SK-N-SH treated with all-trans-retinoic acid at 6 μM for 48 hours (cell line): ENCODE results near the gene PSMB7.

ENCODE experiments used
- ATAC-seq: fragments of 200-7000 bp; cut with Tn5 transposase; 3 replicates; pipeline ENCODE4 v1.9.1; 2020; ENCODE audit warnings: mild to moderate bottlenecking, moderate library complexity
- ARNTL ChIP-seq: fragments of 450-650 bp; formaldehyde crosslinking; IDR thresholded peaks from 2 replicates; pipeline ENCODE4 v1.5.0; 2020; ENCODE audit warnings: low read depth, mild to moderate bottlenecking, moderate library complexity, borderline replicate concordance
- BACH2 ChIP-seq: fragments of 250-450 bp; sonication (Bioruptor Pico); IDR thresholded peaks from 2 replicates; pipeline ENCODE4 v1.9.0; 2021; ENCODE audit warnings: mild to moderate bottlenecking, borderline replicate concordance
- CSDC2 ChIP-seq: fragments of 250-450 bp; sonication (Bioruptor Pico); IDR thresholded peaks from 2 replicates; pipeline ENCODE4 v1.5.0; 2020; ENCODE audit warnings: mild to moderate bottlenecking, moderate library complexity
- ESRRG ChIP-seq: fragments of 250-450 bp; sonication (Bioruptor Pico); IDR thresholded peaks from 2 replicates; pipeline ENCODE4 v1.6.1; 2021; ENCODE audit warnings: mild to moderate bottlenecking
- GLIS3 ChIP-seq: fragments of 250-450 bp; sonication (Bioruptor Pico); IDR thresholded peaks from 2 replicates; pipeline ENCODE4 v1.5.0; 2020; ENCODE audit warnings: mild to moderate bottlenecking, moderate library complexity
- ISL1 ChIP-seq: fragments of 250-450 bp; sonication (Bioruptor Pico); IDR thresholded peaks from 2 replicates; pipeline ENCODE4 v2.1.2; 2022; ENCODE audit warnings: mild to moderate bottlenecking, moderate library complexity
- OSR1 ChIP-seq: fragments of 250-450 bp; sonication (Bioruptor Pico); IDR thresholded peaks from 2 replicates; pipeline ENCODE4 v1.8.0; 2022; ENCODE audit warnings: moderate library complexity, mild to moderate bottlenecking, inconsistent platforms
- PPARA ChIP-seq: fragments of 250-450 bp; sonication (Bioruptor Pico); IDR thresholded peaks from 2 replicates; pipeline ENCODE4 v1.5.0; 2020; ENCODE audit warnings: mild to moderate bottlenecking, borderline replicate concordance
- RARB ChIP-seq: fragments of 250-450 bp; sonication (Bioruptor Pico); IDR thresholded peaks from 2 replicates; pipeline ENCODE4 v1.8.0; 2021; ENCODE audit warnings: mild to moderate bottlenecking, moderate library complexity
- SNAI2 ChIP-seq: fragments of 250-450 bp; sonication (Bioruptor Pico); IDR thresholded peaks from 2 replicates; pipeline ENCODE4 v1.5.0; 2020; ENCODE audit warnings: mild to moderate bottlenecking, moderate library complexity
- TCF4 ChIP-seq: fragments of 250-450 bp; sonication (Bioruptor Pico); IDR thresholded peaks from 2 replicates; pipeline ENCODE4 v1.8.0; 2021; ENCODE audit warnings: mild to moderate bottlenecking, moderate library complexity, borderline replicate concordance
- TOX ChIP-seq: fragments of 250-450 bp; sonication (Bioruptor Pico); IDR thresholded peaks from 2 replicates; pipeline ENCODE4 v1.8.0; 2021; ENCODE audit warnings: mild to moderate bottlenecking, moderate library complexity, borderline replicate concordance
- ZFP3 ChIP-seq: fragments of 250-450 bp; sonication (Bioruptor Pico); IDR thresholded peaks from 2 replicates; pipeline ENCODE4 v1.5.0; 2020; ENCODE audit warnings: mild to moderate bottlenecking, moderate library complexity
- ZFP30 ChIP-seq: fragments of 450-650 bp; formaldehyde crosslinking; IDR thresholded peaks from 2 replicates; pipeline ENCODE4 v1.5.0; 2022; ENCODE audit warnings: mild to moderate bottlenecking, moderate library complexity
- ZNF70 ChIP-seq: fragments of 450-650 bp; formaldehyde crosslinking; IDR thresholded peaks from 2 replicates; pipeline ENCODE4 v1.5.0; 2020; ENCODE audit warnings: mild to moderate bottlenecking, moderate library complexity
- ZNF8 ChIP-seq: fragments of 450-650 bp; formaldehyde crosslinking; IDR thresholded peaks from 2 replicates; pipeline ENCODE4 v1.5.0; 2020; ENCODE audit warnings: mild to moderate bottlenecking, moderate library complexity
- TF ChIP-seq, protein P1 (sequence below): fragments of 250-450 bp; sonication (Bioruptor Pico); IDR thresholded peaks from 2 replicates; pipeline ENCODE4 v1.5.1; 2020; ENCODE audit warnings: low read depth, mild to moderate bottlenecking, moderate library complexity
- TF ChIP-seq, protein P2 (sequence below): fragments of 250-450 bp; sonication (Bioruptor Pico); IDR thresholded peaks from 2 replicates; pipeline ENCODE4 v1.5.0; 2020; ENCODE audit warnings: mild to moderate bottlenecking, moderate library complexity
- TF ChIP-seq, protein P3 (sequence below): fragments of 250-450 bp; sonication (Bioruptor Pico); IDR thresholded peaks from 2 replicates; pipeline ENCODE4 v1.8.0; 2020; ENCODE audit warnings: mild to moderate bottlenecking, moderate library complexity, borderline replicate concordance

The PSMB7 gene

DNA sequence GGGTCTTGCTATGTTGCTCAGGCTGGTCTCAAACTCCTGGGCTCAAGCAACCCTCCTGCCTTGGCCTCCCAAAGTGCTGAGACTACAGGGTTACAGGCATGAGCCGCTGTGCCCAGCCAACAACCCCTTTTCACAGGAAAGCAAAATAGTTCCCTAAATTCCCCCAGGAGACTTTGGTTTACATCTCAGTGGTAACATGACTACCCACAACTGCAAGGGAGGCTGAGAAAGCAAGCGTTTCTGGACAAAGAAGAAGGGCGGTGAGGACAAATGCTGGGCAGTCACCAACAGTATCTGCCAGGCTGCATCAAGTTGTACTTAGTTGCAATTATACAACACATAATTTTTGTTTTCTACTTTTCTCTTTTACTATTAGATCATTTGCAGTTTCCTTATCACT, 27.6 kb upstream of the PSMB7 start:
- TF ChIP-seq GLIS3 (CRISPR knock-in tag) (no peak), ZNF70 (CRISPR knock-in tag) (no peak), ISL1 (CRISPR knock-in tag) (no peak), RARB (CRISPR knock-in tag) (no peak)
- TF ChIP-seq, protein P1, sequence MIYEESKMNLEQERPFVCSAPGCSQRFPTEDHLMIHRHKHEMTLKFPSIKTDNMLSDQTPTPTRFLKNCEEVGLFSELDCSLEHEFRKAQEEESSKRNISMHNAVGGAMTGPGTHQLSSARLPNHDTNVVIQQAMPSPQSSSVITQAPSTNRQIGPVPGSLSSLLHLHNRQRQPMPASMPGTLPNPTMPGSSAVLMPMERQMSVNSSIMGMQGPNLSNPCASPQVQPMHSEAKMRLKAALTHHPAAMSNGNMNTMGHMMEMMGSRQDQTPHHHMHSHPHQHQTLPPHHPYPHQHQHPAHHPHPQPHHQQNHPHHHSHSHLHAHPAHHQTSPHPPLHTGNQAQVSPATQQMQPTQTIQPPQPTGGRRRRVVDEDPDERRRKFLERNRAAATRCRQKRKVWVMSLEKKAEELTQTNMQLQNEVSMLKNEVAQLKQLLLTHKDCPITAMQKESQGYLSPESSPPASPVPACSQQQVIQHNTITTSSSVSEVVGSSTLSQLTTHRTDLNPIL: no peak
- no peak for ATAC-seq

DNA sequence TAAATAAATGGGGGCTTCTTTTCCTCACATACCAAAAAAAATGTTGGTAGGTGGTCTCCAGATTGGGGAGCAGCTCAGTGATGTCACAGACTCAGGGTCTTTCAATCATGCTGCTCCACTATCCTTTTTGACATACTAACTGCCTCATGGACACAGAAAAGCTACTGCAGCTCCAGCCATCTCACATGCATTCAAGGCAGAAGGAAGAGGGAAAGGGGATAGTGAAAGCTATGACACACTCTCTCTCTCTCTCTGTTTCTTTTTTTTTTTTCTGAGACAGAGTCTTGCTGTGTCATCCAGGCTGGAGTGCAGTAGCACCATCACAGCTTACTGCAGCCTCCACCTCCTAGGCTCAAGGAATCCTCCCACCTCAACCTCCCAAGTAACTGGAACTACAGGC, 27.1 kb upstream of the PSMB7 start:
- TF ChIP-seq ZFP3 (no peak), GLIS3 (CRISPR knock-in tag) (no peak), OSR1 (CRISPR knock-in tag) (no peak), PPARA (no peak), BACH2 (CRISPR knock-in tag) (no peak), ISL1 (CRISPR knock-in tag) (no peak), SNAI2 (no peak), RARB (CRISPR knock-in tag) (no peak)
- TF ChIP-seq, protein P2, sequence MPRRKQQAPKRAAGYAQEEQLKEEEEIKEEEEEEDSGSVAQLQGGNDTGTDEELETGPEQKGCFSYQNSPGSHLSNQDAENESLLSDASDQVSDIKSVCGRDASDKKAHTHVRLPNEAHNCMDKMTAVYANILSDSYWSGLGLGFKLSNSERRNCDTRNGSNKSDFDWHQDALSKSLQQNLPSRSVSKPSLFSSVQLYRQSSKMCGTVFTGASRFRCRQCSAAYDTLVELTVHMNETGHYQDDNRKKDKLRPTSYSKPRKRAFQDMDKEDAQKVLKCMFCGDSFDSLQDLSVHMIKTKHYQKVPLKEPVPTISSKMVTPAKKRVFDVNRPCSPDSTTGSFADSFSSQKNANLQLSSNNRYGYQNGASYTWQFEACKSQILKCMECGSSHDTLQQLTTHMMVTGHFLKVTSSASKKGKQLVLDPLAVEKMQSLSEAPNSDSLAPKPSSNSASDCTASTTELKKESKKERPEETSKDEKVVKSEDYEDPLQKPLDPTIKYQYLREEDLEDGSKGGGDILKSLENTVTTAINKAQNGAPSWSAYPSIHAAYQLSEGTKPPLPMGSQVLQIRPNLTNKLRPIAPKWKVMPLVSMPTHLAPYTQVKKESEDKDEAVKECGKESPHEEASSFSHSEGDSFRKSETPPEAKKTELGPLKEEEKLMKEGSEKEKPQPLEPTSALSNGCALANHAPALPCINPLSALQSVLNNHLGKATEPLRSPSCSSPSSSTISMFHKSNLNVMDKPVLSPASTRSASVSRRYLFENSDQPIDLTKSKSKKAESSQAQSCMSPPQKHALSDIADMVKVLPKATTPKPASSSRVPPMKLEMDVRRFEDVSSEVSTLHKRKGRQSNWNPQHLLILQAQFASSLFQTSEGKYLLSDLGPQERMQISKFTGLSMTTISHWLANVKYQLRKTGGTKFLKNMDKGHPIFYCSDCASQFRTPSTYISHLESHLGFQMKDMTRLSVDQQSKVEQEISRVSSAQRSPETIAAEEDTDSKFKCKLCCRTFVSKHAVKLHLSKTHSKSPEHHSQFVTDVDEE (CRISPR knock-in tag): no peak
- no peak for ATAC-seq

DNA sequence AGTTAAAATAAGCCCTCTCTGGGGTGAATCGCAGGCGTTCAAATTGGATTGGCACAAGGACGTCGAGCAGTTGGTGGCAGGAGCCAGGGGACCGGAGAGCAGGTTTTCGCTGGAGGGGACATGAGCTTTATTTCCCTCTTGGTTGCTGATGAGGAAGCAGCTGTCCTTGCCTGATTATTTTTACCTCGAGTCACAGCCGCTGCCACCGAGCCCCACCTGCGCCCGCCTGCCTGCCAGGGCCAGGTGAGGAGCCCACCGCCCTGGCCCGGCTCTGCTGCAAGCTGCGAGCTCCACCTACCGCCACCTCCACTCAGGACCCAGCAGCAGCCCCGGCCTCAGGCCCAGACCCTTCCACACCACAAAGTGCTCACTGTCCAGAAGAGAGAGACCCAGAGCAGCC, 26.0 kb upstream of the PSMB7 start:
- TF ChIP-seq, protein P3, sequence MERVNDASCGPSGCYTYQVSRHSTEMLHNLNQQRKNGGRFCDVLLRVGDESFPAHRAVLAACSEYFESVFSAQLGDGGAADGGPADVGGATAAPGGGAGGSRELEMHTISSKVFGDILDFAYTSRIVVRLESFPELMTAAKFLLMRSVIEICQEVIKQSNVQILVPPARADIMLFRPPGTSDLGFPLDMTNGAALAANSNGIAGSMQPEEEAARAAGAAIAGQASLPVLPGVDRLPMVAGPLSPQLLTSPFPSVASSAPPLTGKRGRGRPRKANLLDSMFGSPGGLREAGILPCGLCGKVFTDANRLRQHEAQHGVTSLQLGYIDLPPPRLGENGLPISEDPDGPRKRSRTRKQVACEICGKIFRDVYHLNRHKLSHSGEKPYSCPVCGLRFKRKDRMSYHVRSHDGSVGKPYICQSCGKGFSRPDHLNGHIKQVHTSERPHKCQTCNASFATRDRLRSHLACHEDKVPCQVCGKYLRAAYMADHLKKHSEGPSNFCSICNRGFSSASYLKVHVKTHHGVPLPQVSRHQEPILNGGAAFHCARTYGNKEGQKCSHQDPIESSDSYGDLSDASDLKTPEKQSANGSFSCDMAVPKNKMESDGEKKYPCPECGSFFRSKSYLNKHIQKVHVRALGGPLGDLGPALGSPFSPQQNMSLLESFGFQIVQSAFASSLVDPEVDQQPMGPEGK (CRISPR knock-in tag): no peak
- TF ChIP-seq GLIS3 (CRISPR knock-in tag) (no peak), ZFP3 (no peak), ZNF70 (CRISPR knock-in tag) (no peak), ISL1 (CRISPR knock-in tag) (no peak), RARB (CRISPR knock-in tag) (no peak), SNAI2 (no peak), TCF4 (CRISPR knock-in tag) (no peak), TOX (CRISPR knock-in tag) (no peak), BACH2 (CRISPR knock-in tag) (no peak), ARNTL (no peak), PPARA (no peak), CSDC2 (CRISPR knock-in tag) (no peak), ESRRG (CRISPR knock-in tag) (no peak), ZFP30 (CRISPR knock-in tag) (no peak), ZNF8 (no peak)
- TF ChIP-seq, protein P1: no peak
- TF ChIP-seq, protein P2 (CRISPR knock-in tag): no peak
- no peak for ATAC-seq

DNA sequence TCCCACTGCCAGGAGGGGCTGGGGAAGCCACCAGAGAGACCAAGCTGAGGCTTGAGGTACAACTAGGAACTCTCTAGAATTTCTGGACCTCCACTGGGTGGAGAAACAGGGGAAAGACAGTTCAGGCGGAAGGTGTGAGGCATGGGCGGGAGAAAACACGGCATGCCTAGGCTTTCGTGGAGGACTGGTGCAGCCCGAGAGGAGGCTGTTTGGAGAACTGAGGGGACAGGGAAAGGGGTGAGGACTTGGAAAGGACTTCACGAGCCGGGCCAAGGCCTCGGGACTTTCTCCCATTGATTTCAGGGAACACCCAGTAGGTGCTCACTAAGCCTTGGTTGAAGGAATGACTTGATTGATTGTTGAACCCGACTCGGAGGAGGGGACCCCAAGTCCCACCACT, 25.5 kb upstream of the PSMB7 start:
- no peak for TF ChIP-seq GLIS3 (CRISPR knock-in tag)
- no peak for TF ChIP-seq ISL1 (CRISPR knock-in tag)
- no peak for TF ChIP-seq PPARA
- no peak for TF ChIP-seq ESRRG (CRISPR knock-in tag)
- TF ChIP-seq ZFP30 (CRISPR knock-in tag): no peak
- no peak for ATAC-seq
